Osteoblast (primary cell): Measurements from ENCODE around the gene KCTD11. TPM values are rescaled to one million over a fixed set of nuclear protein-coding genes. Genes with fewer than 3 reads are reported as not detected.
A peak's percentile ranks its signal among the peaks of the same experiment; 100 is the strongest.

Source experiments
- DNase-seq: peaks from one replicate; pipeline ENCODE4 v3.0.0; 2011; ENCODE audit warnings: low spot score, mixed read lengths; ENCODE audit not compliant: insufficient read length; ENCODE audit errors: missing footprints
- H2AFZ ChIP-seq: 2 replicates; pipeline ENCODE4 v1.6.0; 2011; ENCODE audit warnings: mild to moderate bottlenecking, low read length
- H3K27ac ChIP-seq: 2 replicates; pipeline ENCODE4 v1.5.1; 2011; ENCODE audit warnings: mild to moderate bottlenecking, low read depth, low read length, moderate library complexity
- H3K27me3 ChIP-seq: 2 replicates; pipeline ENCODE4 v1.6.0; 2012; ENCODE audit warnings: mild to moderate bottlenecking, control low read depth, inconsistent platforms, low read length, moderate library complexity; ENCODE audit not compliant: insufficient read depth
- H3K36me3 ChIP-seq: 2 replicates; pipeline ENCODE4 v1.5.1; 2011; ENCODE audit warnings: mild to moderate bottlenecking, low read length, control low read depth, moderate library complexity; ENCODE audit not compliant: insufficient read depth
- H3K4me1 ChIP-seq: 2 replicates; pipeline ENCODE4 v1.5.1; 2011; ENCODE audit warnings: mild to moderate bottlenecking, low read length, control low read depth, moderate library complexity; ENCODE audit not compliant: insufficient read depth
- H3K4me2 ChIP-seq: 2 replicates; pipeline ENCODE4 v1.6.0; 2011; ENCODE audit warnings: mild to moderate bottlenecking, low read length; ENCODE audit not compliant: insufficient read depth
- H3K4me3 ChIP-seq: fragments of 200-600 bp; sonication (generic); 3 replicates; pipeline ENCODE4 v1.5.1; 2012; ENCODE audit warnings: mild to moderate bottlenecking, low read length, inconsistent platforms; ENCODE audit not compliant: insufficient read depth
- H3K79me2 ChIP-seq: 2 replicates; pipeline ENCODE4 v1.6.0; 2012; ENCODE audit warnings: mild to moderate bottlenecking, low read length, control low read depth, inconsistent platforms; ENCODE audit not compliant: insufficient read depth
- H3K9me3 ChIP-seq: 2 replicates; pipeline ENCODE4 v1.5.1; 2011; ENCODE audit warnings: low read depth, low read length, control low read depth
- H4K20me1 ChIP-seq: 2 replicates; pipeline ENCODE4 v1.6.0; 2012; ENCODE audit warnings: mild to moderate bottlenecking, low read length, control low read depth; ENCODE audit not compliant: insufficient read depth
- CTCF ChIP-seq: IDR thresholded peaks from 2 replicates; pipeline ENCODE4 v1.5.1; 2011; ENCODE audit warnings: mild to moderate bottlenecking, low read depth, low read length, moderate library complexity; ENCODE audit errors: extremely low read depth
- total RNA-seq: library from RNA; depleted of rRNA; stranded (reverse); fragments of >200 nt; gene quantifications from 2 replicates; pipeline ENCODE4 v1.2.3, GENCODE V29; 2012

The KCTD11 gene
- total RNA-seq, 1 donor = 11.9 TPM

- H2AFZ ChIP-seq = no peak overlapping the region
- no peak overlapping the region for H3K27ac ChIP-seq
These were observed 30.9 kb downstream of the KCTD11 start for GRCh38 chr17:7382901-7383300.

GRCh38 chr17:7383371-7383741, 31.4 kb downstream of the KCTD11 start:
- Histone ChIP-seq H3K27me3 (peaks cover 48% of the 10 kb centered on the region), H3K4me3 (peak overlapping the region; percentile 50), H4K20me1 (no peaks in the 10 kb centered on the region), H3K79me2 (no peaks in the 10 kb centered on the region), H3K36me3 (no peaks in the 10 kb centered on the region), H3K9me3 (peaks cover 5% of the 10 kb centered on the region), H3K4me1 (peaks cover 3% of the 10 kb centered on the region), H2AFZ (no peak overlapping the region), H3K4me2 (peak overlapping the region; percentile 71), H3K27ac (no peak overlapping the region)
- TF ChIP-seq CTCF = no peak
- peak; percentile 69 for DNase-seq

More at GRCh38 chr17:7382901-7383300, 30.9 kb downstream of the KCTD11 start:
- H3K36me3 ChIP-seq = no peaks in the 10 kb centered on the region
- peaks cover 3% of the 10 kb centered on the region for H3K4me1 ChIP-seq
- no peaks in the 10 kb centered on the region for H4K20me1 ChIP-seq
- H3K9me3 ChIP-seq = peaks cover 5% of the 10 kb centered on the region
- no peak for TF ChIP-seq CTCF
- H3K79me2 ChIP-seq = no peaks in the 10 kb centered on the region
- DNase-seq = peak; percentile 68
- no peak overlapping the region for H3K4me2 ChIP-seq
- H3K27me3 ChIP-seq = peaks cover 48% of the 10 kb centered on the region
- H3K4me3 ChIP-seq = no peak overlapping the region

GRCh38 chr17:7383742-7384488, 32.0 kb downstream of the KCTD11 start:
- peaks cover 5% of the 10 kb centered on the region for H3K9me3 ChIP-seq
- DNase-seq = peak; percentile 96
- H3K4me1 ChIP-seq = peaks cover 3% of the 10 kb centered on the region
- H2AFZ ChIP-seq = no peak overlapping the region
- TF ChIP-seq CTCF = no peak
- peaks cover 2% of the 10 kb centered on the region for H4K20me1 ChIP-seq
- no peaks in the 10 kb centered on the region for H3K79me2 ChIP-seq
- peak overlapping the region; percentile 50 for H3K4me3 ChIP-seq
- no peak overlapping the region for H3K27ac ChIP-seq
- peak overlapping the region; percentile 71 for H3K4me2 ChIP-seq
- peaks cover 2% of the 10 kb centered on the region for H3K36me3 ChIP-seq
- peaks cover 48% of the 10 kb centered on the region for H3K27me3 ChIP-seq

DNA sequence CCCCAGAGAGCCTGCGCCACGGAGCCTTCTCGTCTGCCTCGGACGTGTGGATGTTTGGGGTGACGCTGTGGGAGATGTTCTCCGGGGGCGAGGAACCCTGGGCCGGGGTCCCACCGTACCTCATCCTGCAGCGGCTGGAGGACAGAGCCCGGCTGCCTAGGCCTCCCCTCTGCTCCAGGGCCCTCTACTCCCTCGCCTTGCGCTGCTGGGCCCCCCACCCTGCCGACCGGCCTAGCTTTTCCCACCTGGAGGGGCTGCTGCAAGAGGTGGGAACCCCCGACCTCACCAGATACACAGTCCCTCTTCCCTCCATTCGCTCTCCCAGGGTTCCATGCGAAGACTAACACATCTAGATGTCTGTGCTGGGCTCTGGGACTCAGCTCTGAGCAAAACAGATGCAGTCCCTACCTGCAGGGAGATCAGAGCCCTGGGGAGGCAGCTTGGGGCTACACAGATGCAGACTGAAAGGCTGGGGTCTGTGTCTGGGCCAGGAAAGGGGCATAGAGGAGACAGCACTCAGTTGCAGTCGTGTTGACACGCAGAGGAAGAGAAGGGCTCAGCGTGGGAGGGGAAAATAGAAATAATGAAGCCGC, 32.6 kb downstream of the KCTD11 start:
- Histone ChIP-seq H3K9me3 (peaks cover under 1% of the 10 kb centered on the region), H2AFZ (no peak overlapping the region), H3K27ac (no peak overlapping the region), H3K27me3 (peaks cover 44% of the 10 kb centered on the region), H3K36me3 (peaks cover 9% of the 10 kb centered on the region), H3K79me2 (no peaks in the 10 kb centered on the region), H3K4me3 (no peak overlapping the region), H3K4me2 (peak overlapping the region; percentile 71), H4K20me1 (peaks cover 2% of the 10 kb centered on the region), H3K4me1 (peaks cover 3% of the 10 kb centered on the region)
- DNase-seq = no peak
- TF ChIP-seq CTCF = no peak
